Measurements from ENCODE around the gene USP44. TPM values are rescaled to one million over a fixed set of nuclear protein-coding genes. Genes with fewer than 3 reads are reported as not detected.

The USP44 gene
- total RNA-seq, 1 donor: 1.8 TPM

DNA sequence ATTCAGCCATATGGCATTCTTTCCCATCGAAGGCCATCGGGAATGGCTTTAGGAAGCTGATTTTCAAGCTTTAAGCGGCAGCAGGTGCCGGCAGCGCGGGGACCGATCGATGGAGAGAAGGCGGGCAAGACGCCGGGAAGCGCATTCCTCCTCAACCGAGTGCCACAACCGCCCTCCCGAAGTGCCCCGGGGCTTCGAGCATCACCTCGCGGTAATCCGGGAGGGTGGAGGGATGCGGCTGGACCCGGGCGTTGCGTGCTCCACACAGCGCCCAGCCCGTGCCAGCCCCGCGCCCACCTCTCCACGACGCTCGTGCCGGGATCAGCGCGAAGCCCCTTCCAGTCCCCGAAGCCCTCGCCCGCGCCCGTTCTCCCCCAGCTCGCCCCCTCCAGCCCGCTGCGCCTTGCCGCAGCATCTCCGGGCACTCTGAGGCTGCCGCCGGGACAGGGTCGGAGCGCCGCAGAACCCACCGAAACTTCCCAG, 3.2 kb downstream of the USP44 start:
- no peak for DNase-seq (ENCODE audit: low read depth)
- H3K4me3 ChIP-seq (ENCODE audit: low read depth, low read length): peak overlapping the region; percentile 65
- TF ChIP-seq, protein P1, sequence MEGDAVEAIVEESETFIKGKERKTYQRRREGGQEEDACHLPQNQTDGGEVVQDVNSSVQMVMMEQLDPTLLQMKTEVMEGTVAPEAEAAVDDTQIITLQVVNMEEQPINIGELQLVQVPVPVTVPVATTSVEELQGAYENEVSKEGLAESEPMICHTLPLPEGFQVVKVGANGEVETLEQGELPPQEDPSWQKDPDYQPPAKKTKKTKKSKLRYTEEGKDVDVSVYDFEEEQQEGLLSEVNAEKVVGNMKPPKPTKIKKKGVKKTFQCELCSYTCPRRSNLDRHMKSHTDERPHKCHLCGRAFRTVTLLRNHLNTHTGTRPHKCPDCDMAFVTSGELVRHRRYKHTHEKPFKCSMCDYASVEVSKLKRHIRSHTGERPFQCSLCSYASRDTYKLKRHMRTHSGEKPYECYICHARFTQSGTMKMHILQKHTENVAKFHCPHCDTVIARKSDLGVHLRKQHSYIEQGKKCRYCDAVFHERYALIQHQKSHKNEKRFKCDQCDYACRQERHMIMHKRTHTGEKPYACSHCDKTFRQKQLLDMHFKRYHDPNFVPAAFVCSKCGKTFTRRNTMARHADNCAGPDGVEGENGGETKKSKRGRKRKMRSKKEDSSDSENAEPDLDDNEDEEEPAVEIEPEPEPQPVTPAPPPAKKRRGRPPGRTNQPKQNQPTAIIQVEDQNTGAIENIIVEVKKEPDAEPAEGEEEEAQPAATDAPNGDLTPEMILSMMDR (IDR thresholded peaks at IDR 0.05; ENCODE audit: insufficient read depth, low read length): no peak

DNA sequence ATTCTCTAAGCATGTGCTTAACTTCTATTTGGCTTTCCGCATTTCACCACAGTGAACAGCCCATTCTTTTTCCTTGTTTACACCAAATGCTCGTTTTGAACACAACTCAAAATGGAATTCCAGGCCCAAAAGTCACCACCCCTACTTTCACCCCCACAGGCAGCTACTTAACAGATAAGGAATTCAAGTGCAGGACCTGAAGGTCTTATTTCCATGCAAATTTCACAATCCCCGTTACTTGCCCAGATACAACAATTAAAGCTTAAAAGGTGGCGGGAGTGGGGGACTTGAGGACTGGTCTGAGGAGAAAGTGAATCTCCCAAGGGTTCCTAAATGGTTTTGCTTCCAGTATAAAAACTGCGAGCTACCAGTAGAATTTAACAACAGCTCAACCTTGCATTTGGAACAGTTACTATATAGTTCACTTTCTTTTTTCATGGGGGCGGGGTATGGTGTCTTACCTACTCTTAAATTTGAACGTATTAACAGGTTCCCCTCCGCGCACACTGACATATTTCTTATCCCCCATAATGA, 3.7 kb downstream of the USP44 start:
- TF ChIP-seq, protein P1 (IDR thresholded peaks at IDR 0.05; ENCODE audit: insufficient read depth, low read length): no peak
- H3K4me3 ChIP-seq (ENCODE audit: low read depth, low read length): peak overlapping the region; percentile 65
- DNase-seq (ENCODE audit: low read depth): peak; percentile 78

- H3K4me3 ChIP-seq (ENCODE audit: low read depth, low read length): no peak overlapping the region
- no peak for DNase-seq (ENCODE audit: low read depth)
- TF ChIP-seq, protein P1 (IDR thresholded peaks at IDR 0.05; ENCODE audit: insufficient read depth, low read length): no peak
Measured at GRCh38 chr12:95546491-95546813, 4.8 kb downstream of the USP44 start.

- DNase-seq (ENCODE audit: low read depth): no peak
- TF ChIP-seq, protein P1 (IDR thresholded peaks at IDR 0.05; ENCODE audit: insufficient read depth, low read length): no peak
- no peak overlapping the region for H3K4me3 ChIP-seq (ENCODE audit: low read depth, low read length)
Measured at GRCh38 chr12:95545731-95546490, 5.4 kb downstream of the USP44 start.

DNA sequence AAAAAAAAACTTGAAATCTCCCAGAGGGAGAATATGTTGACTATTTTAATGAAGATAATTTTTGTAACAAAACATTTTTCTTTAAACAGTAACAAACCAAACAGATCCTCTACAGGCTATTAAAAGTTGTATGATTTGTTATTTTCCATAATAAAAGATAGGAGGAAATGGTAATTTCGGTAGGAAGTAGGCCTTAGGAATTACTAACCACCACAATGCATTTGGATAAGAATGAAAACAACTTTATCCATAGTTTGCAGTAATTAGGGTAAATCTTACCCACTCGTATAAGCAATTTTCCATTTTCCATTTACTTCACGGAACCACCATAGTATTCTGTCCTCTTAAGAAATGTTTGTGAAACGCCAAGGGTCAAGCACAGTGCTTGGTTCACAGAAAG, 6.0 kb downstream of the USP44 start:
- DNase-seq (ENCODE audit: low read depth): no peak
- H3K4me3 ChIP-seq (ENCODE audit: low read depth, low read length): no peak overlapping the region
- TF ChIP-seq, protein P1 (IDR thresholded peaks at IDR 0.05; ENCODE audit: insufficient read depth, low read length): no peak

- no peak overlapping the region for H3K4me3 ChIP-seq (ENCODE audit: low read depth, low read length)
- TF ChIP-seq, protein P1 (IDR thresholded peaks at IDR 0.05; ENCODE audit: insufficient read depth, low read length): no peak
- no peak for DNase-seq (ENCODE audit: low read depth)
Measured at GRCh38 chr12:95544756-95545155, 6.5 kb downstream of the USP44 start.

Data from fibroblast of the aortic adventitia (primary cell).